H9 (cell line): ENCODE data around the gene SENP7. TPM values are rescaled to one million over a fixed set of nuclear protein-coding genes. Genes with fewer than 3 reads are reported as not detected.

Experiments used
- DNase-seq: peaks from one replicate; pipeline ENCODE4 v3.0.0-alpha.2; 2017
- H2AFZ ChIP-seq: one replicate; pipeline ENCODE4 v1.6.1; 2013; ENCODE audit warnings: mild to moderate bottlenecking, low read length, control low read depth, moderate library complexity
- H2AK5ac ChIP-seq: 2 replicates; pipeline ENCODE4 v1.6.1; 2013; ENCODE audit warnings: low read length, control low read depth, mixed read lengths; ENCODE audit not compliant: insufficient read length
- H2BK120ac ChIP-seq: one replicate; pipeline ENCODE4 v1.6.1; 2013; ENCODE audit warnings: low read depth, mild to moderate bottlenecking, low read length, control low read depth, inconsistent platforms; ENCODE audit not compliant: poor library complexity, severe bottlenecking
- H2BK12ac ChIP-seq: 2 replicates; pipeline ENCODE4 v1.6.1; 2013; ENCODE audit warnings: low read length, control low read depth, mixed read lengths, low read depth; ENCODE audit not compliant: insufficient read length
- H2BK15ac ChIP-seq: 2 replicates; pipeline ENCODE4 v1.6.1; 2013; ENCODE audit warnings: low read depth, low read length, control low read depth
- H2BK20ac ChIP-seq: one replicate; pipeline ENCODE4 v1.6.1; 2013; ENCODE audit warnings: low read depth, mild to moderate bottlenecking, low read length, control low read depth, inconsistent platforms; ENCODE audit not compliant: poor library complexity, severe bottlenecking
- H2BK5ac ChIP-seq: 2 replicates; pipeline ENCODE4 v1.6.1; 2013; ENCODE audit warnings: low read length, control low read depth, mixed read lengths; ENCODE audit not compliant: insufficient read length
- H3K14ac ChIP-seq: 2 replicates; pipeline ENCODE4 v1.6.1; 2013; ENCODE audit warnings: low read length, control low read depth; ENCODE audit not compliant: insufficient read depth
- H3K18ac ChIP-seq: 2 replicates; pipeline ENCODE4 v1.6.1; 2013; ENCODE audit warnings: low read depth, mild to moderate bottlenecking, mixed read lengths, low read length, control low read depth; ENCODE audit not compliant: insufficient read length
- H3K23ac ChIP-seq: 2 replicates; pipeline ENCODE4 v1.6.1; 2013; ENCODE audit warnings: low read length, control low read depth, mixed read lengths, low read depth; ENCODE audit not compliant: insufficient read length
- H3K23me2 ChIP-seq: 2 replicates; pipeline ENCODE4 v1.6.1; 2013; ENCODE audit warnings: low read depth, mild to moderate bottlenecking, mixed read lengths, low read length, control low read depth; ENCODE audit not compliant: insufficient read length, poor library complexity, severe bottlenecking
- H3K27ac ChIP-seq: 2 replicates; pipeline ENCODE4 v1.5.1; 2013; ENCODE audit warnings: low read length, control low read depth, mixed read lengths, low read depth; ENCODE audit not compliant: insufficient read length
- H3K27me3 ChIP-seq: 2 replicates; pipeline ENCODE4 v1.6.1; 2013; ENCODE audit warnings: low read length, control low read depth, inconsistent platforms; ENCODE audit not compliant: insufficient read depth
- H3K4ac ChIP-seq: 2 replicates; pipeline ENCODE4 v1.6.1; 2013; ENCODE audit warnings: low read depth, mild to moderate bottlenecking, control low read depth, inconsistent platforms, low read length, moderate library complexity
- H3K4me1 ChIP-seq: 2 replicates; pipeline ENCODE4 v1.6.1; 2013; ENCODE audit warnings: low read length, control low read depth, inconsistent platforms; ENCODE audit not compliant: insufficient read depth
- H3K4me2 ChIP-seq: 2 replicates; pipeline ENCODE4 v1.6.1; 2013; ENCODE audit warnings: low read length, control low read depth, mixed read lengths; ENCODE audit not compliant: insufficient read length, insufficient read depth
- H3K56ac ChIP-seq: 2 replicates; pipeline ENCODE4 v1.6.1; 2013; ENCODE audit warnings: low read depth, mild to moderate bottlenecking, mixed read lengths, low read length, control low read depth; ENCODE audit not compliant: insufficient read length
- H3K79me1 ChIP-seq: 2 replicates; pipeline ENCODE4 v1.6.1; 2013; ENCODE audit warnings: low read depth, mild to moderate bottlenecking, moderate library complexity, low read length, control low read depth, inconsistent platforms; ENCODE audit not compliant: insufficient read depth, poor library complexity, severe bottlenecking
- H3K79me2 ChIP-seq: 2 replicates; pipeline ENCODE4 v1.6.1; 2013; ENCODE audit warnings: low read length, control low read depth, inconsistent platforms; ENCODE audit not compliant: insufficient read depth
- H3K9ac ChIP-seq: 2 replicates; pipeline ENCODE4 v1.6.1; 2013; ENCODE audit warnings: low read length, control low read depth, mixed read lengths; ENCODE audit not compliant: insufficient read length; ENCODE audit errors: extremely low read depth
- H3K9me3 ChIP-seq: one replicate; pipeline ENCODE4 v1.6.1; 2013; ENCODE audit warnings: low read depth, low read length, inconsistent platforms; ENCODE audit not compliant: control insufficient read depth
- H3T11ph ChIP-seq: one replicate; pipeline ENCODE4 v1.6.1; 2013; ENCODE audit warnings: mild to moderate bottlenecking, low read length, control low read depth, inconsistent platforms
- H4K20me1 ChIP-seq: one replicate; pipeline ENCODE4 v1.6.1; 2013; ENCODE audit not compliant: control insufficient read depth, insufficient read length, insufficient read depth
- H4K5ac ChIP-seq: 2 replicates; pipeline ENCODE4 v1.6.1; 2013; ENCODE audit warnings: low read depth, mild to moderate bottlenecking, mixed read lengths, low read length, control low read depth; ENCODE audit not compliant: insufficient read length
- H4K8ac ChIP-seq: replicated peaks from 2 replicates; pipeline ENCODE4 v1.6.1; 2013; ENCODE audit warnings: low read length, control low read depth, mixed read lengths, low read depth; ENCODE audit not compliant: insufficient read length
- H4K91ac ChIP-seq: 2 replicates; pipeline ENCODE4 v1.6.1; 2013; ENCODE audit warnings: low read depth, mild to moderate bottlenecking, moderate library complexity, mixed read lengths, low read length, control low read depth; ENCODE audit not compliant: insufficient read length
- H3K27ac Mint-ChIP-seq, 3 experiments: 2 replicates in 2 of 3; 3 replicates in 1 of 3; pipeline ENCODE4 v1.8.0; 2020 to 2021; ENCODE audit warnings: mixed read lengths in 3 of 3, mild to moderate bottlenecking in 1 of 3, moderate library complexity in 1 of 3
- H3K27me3 Mint-ChIP-seq: 2 replicates; pipeline ENCODE4 v1.8.0; 2021; ENCODE audit warnings: low read depth, mild to moderate bottlenecking, moderate library complexity, mixed read lengths
- H3K36me3 Mint-ChIP-seq, 3 experiments: 2 replicates in 2 of 3; 3 replicates in 1 of 3; pipeline ENCODE4 v1.8.0; 2020 to 2021; ENCODE audit warnings: low read depth in 3 of 3, mixed read lengths in 3 of 3; ENCODE audit not compliant: insufficient read depth in 1 of 3
- H3K4me1 Mint-ChIP-seq, 2 experiments: 2 replicates each; pipeline ENCODE4 v1.8.0; 2020; ENCODE audit warnings: mixed read lengths in 2 of 2
- H3K4me3 Mint-ChIP-seq, 2 experiments: 2 replicates in 1 of 2; 3 replicates in 1 of 2; pipeline ENCODE4 v1.8.0; 2020 to 2021; ENCODE audit warnings: mild to moderate bottlenecking in 2 of 2, mixed read lengths in 2 of 2, moderate library complexity in 1 of 2
- H3K9me3 Mint-ChIP-seq, 2 experiments: 2 replicates in 1 of 2; 3 replicates in 1 of 2; pipeline ENCODE4 v1.8.0; 2020; ENCODE audit warnings: mild to moderate bottlenecking in 2 of 2, mixed read lengths in 2 of 2, moderate library complexity in 1 of 2
- CTCF ChIP-seq: fragments of 200-600 bp; sonication (generic); conservative IDR thresholded peaks from 3 replicates; pipeline ENCODE4 v1.8.0; 2021; ENCODE audit warnings: antibody characterized with exemption, mild to moderate bottlenecking
- WGBS: extraction: QIAGEN DNeasy Blood & Tissue Kit; methylation state at CpG from one replicate; pipeline ENCODE4 v1.1.7; 2013; ENCODE audit warnings: missing lambda C conversion rate, low lambda C conversion rate, mixed read lengths; ENCODE audit not compliant: insufficient read length; ENCODE audit errors: extremely low coverage; 5-methylcytosine and 5-hydroxymethylcytosine counted together
- total RNA-seq: library from RNA; stranded (reverse); gene quantifications from 2 replicates; pipeline ENCODE4 v1.2.1, GENCODE V29; 2021

The SENP7 gene
- total RNA-seq, 1 experiment from 2014 or later: 8.4 TPM

DNA sequence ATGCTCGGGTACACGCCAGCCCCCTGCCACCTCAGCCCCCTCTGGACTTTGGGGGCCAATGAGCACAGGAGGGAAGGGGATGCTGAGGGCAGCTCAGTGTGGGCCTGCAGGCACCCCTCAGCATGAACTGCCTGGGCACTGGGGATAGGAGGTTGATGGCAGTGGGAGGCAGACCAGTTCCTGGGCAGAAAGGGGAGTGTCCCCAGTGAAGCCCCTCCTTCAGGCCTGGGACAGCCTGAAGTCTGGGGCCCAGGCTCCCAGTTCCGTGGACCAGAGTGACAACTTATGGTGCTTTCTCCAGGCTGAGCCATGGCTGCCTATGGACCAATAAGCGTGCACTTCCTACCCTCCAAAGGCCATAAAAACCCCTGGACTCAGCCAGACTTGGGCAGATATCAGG lies 129.4 kb downstream of the SENP7 start:
- Histone ChIP-seq H3K4me1 (no peaks in the 10 kb centered on the region; the same call in 1 of the 2 replicates), H2BK15ac (no peak overlapping the region), H3K4ac (no peak overlapping the region), H3K9me3 (no peaks in the 10 kb centered on the region), H3K23ac (no peak overlapping the region), H4K8ac (no peak overlapping the region), H3K79me1 (peaks cover 2% of the 10 kb centered on the region), H3K27ac (no peak overlapping the region), H2BK20ac (no peak overlapping the region), H4K91ac (no peak overlapping the region), H3K9ac (no peak overlapping the region), H2AK5ac (no peak overlapping the region), H4K5ac (no peak overlapping the region), H2BK5ac (no peak overlapping the region), H4K20me1 (no peaks in the 10 kb centered on the region), H3K18ac (no peak overlapping the region), H3T11ph (no peak overlapping the region), H2BK120ac (no peak overlapping the region), H3K14ac (no peak overlapping the region), H3K4me2 (no peak overlapping the region), H2AFZ (no peak overlapping the region), H2BK12ac (no peak overlapping the region), H3K27me3 (no peaks in the 10 kb centered on the region), H3K23me2 (no peaks in the 10 kb centered on the region), H3K56ac (no peak overlapping the region), H3K79me2 (no peaks in the 10 kb centered on the region)
- H3K27ac Mint-ChIP-seq: peak overlapping the region in 2 of 3 experiments; percentile 14 to 89; a peak in 1 of 7 replicates
- TF ChIP-seq CTCF: no peak
- H3K9me3 Mint-ChIP-seq: peaks cover 0 to 3% of the 10 kb centered on the region in 2 experiments; a peak in 3 of 5 replicates
- peaks cover 0 to 2% (median 0%) of the 10 kb centered on the region in 3 experiments; a peak in 1 of 7 replicates for H3K36me3 Mint-ChIP-seq
- no peaks in the 10 kb centered on the region for H3K27me3 Mint-ChIP-seq
- DNase-seq: peak; percentile 52
- no CpG with 5 or more reads among the region's 4 CpGs for WGBS
- H3K4me3 Mint-ChIP-seq: no peak overlapping the region
- H3K4me1 Mint-ChIP-seq: peaks cover 2 to 7% of the 10 kb centered on the region in 2 experiments; a peak in 2 of 4 replicates
